Panc1 (cell line): ENCODE data around the gene FAM98C.

Source experiments
- CTCF ChIP-seq: fragments of 450-650 bp; IDR thresholded peaks from 2 replicates; pipeline ENCODE4 v1.5.1; 2017; ENCODE audit warnings: mild to moderate bottlenecking
- POLR2AphosphoS5 ChIP-seq: IDR thresholded peaks from 2 replicates; pipeline ENCODE4 v1.6.1; 2012; ENCODE audit warnings: mild to moderate bottlenecking, low read depth, low read length, moderate library complexity
- REST ChIP-seq, 2 experiments: IDR thresholded peaks; 2 replicates each; pipeline ENCODE4 v1.6.1; 2011 to 2012; ENCODE audit warnings: low read depth in 2 of 2, control low read depth in 1 of 2, low read length in 1 of 2, mild to moderate bottlenecking in 1 of 2, moderate library complexity in 1 of 2; ENCODE audit not compliant: insufficient read depth in 1 of 2

DNA sequence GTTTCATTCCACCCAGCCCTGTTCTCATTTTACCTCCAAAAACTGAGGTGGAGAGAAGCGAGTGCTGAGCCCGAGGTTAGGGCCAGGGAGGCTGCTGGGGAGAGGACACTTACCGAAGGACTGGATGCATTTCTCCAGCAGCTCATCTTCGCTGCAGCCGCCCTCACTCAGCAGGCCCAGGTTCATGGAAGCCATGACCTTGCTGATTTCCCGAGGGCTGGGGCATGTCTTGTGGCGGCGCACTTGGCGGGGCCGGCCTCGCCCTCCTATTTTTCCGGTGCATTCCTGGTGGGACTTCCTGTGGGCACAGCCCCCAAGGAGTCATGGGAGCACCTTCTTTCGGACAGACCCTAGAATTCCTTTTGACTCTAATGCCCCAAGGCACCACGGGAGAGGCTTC lies 19.0 kb downstream of the FAM98C start:
- TF ChIP-seq REST (IDR thresholded peaks at IDR 0.05; ENCODE audit: insufficient read depth in 1 of 2, low read depth in 2 of 2, low read length in 1 of 2): no peak
- TF ChIP-seq CTCF: no peak
- no peak for TF ChIP-seq POLR2AphosphoS5
